ENCODE measurements around the gene AKR1A1. TPM values are rescaled to one million over a fixed set of nuclear protein-coding genes. Genes with fewer than 3 reads are reported as not detected.
"Not testable (repeated sequence)": the region's sequence is repeated elsewhere in the genome, so short reads cannot be mapped to it uniquely, and the experiment has no call there.

Gene AKR1A1
- total RNA-seq, 1 donor from 2014 or later = 154 TPM

GRCh38 chr1:45516036-45516435 is 34.6 kb upstream of the AKR1A1 start:
- H3K27me3 Mint-ChIP-seq (ENCODE audit: low read depth) = no peaks in the 10 kb centered on the region
- no peak overlapping the region for H3K4me3 Mint-ChIP-seq (ENCODE audit: unreplicated experiment)
- no peak for TF ChIP-seq CTCF (IDR thresholded peaks at IDR 0.05)
- no peak for DNase-seq (ENCODE audit: low spot score)
- H3K27ac Mint-ChIP-seq (ENCODE audit: unreplicated experiment) = peak overlapping the region; percentile 28
- peaks cover 38% of the 10 kb centered on the region for H3K36me3 Mint-ChIP-seq (ENCODE audit: low read depth)
- no peaks in the 10 kb centered on the region for H3K9me3 Mint-ChIP-seq (ENCODE audit: low read depth)
- peaks cover 34% of the 10 kb centered on the region for H3K4me1 Mint-ChIP-seq (ENCODE audit: low read depth)

- Mint-ChIP-seq H3K27ac (ENCODE audit: unreplicated experiment) (peak overlapping the region; percentile 28), H3K9me3 (ENCODE audit: low read depth) (no peaks in the 10 kb centered on the region), H3K4me3 (ENCODE audit: unreplicated experiment) (no peak overlapping the region), H3K36me3 (ENCODE audit: low read depth) (peaks cover 34% of the 10 kb centered on the region), H3K4me1 (ENCODE audit: low read depth) (peaks cover 34% of the 10 kb centered on the region), H3K27me3 (ENCODE audit: low read depth) (no peaks in the 10 kb centered on the region)
- TF ChIP-seq CTCF (IDR thresholded peaks at IDR 0.05) = no peak
- DNase-seq (ENCODE audit: low spot score) = no peak
These were observed 34.2 kb upstream of the AKR1A1 start for GRCh38 chr1:45516465-45516864.

DNA sequence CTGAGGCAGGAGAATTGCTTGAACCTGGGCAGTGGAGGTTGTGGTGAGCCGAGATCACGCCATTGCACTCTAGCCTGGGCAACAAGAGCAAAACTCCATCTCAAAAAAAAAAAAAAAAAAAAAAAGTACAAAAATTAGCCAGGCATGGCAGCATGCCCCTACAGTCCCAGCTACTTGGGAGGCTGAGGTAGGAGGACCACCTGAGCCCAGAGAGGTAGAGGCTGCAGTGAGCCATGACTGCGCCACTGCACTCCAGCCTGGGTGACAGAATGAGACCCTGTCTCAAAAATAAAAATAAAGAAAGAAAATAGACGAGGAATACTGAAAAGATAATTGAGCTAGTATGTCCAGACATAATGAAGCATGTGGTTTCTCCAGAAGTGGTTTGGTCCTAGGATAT is 32.3 kb upstream of the AKR1A1 start:
- not testable (repeated sequence) for H3K27me3 Mint-ChIP-seq (ENCODE audit: low read depth); DNase-seq (ENCODE audit: low spot score); H3K4me3 Mint-ChIP-seq (ENCODE audit: unreplicated experiment); H3K9me3 Mint-ChIP-seq (ENCODE audit: low read depth)
- Mint-ChIP-seq H3K27ac (ENCODE audit: unreplicated experiment) (peak overlapping the region; percentile 1), H3K4me1 (ENCODE audit: low read depth) (peaks cover 52% of the 10 kb centered on the region), H3K36me3 (ENCODE audit: low read depth) (peaks cover 30% of the 10 kb centered on the region)

- Mint-ChIP-seq H3K4me3 (ENCODE audit: unreplicated experiment) (peak overlapping the region; percentile 96), H3K36me3 (ENCODE audit: low read depth) (peaks cover 27% of the 10 kb centered on the region), H3K4me1 (ENCODE audit: low read depth) (peaks cover 53% of the 10 kb centered on the region), H3K27ac (ENCODE audit: unreplicated experiment) (peak overlapping the region; percentile 1), H3K27me3 (ENCODE audit: low read depth) (no peaks in the 10 kb centered on the region), H3K9me3 (ENCODE audit: low read depth) (no peaks in the 10 kb centered on the region)
- TF ChIP-seq CTCF (IDR thresholded peaks at IDR 0.05) = no peak
- DNase-seq (ENCODE audit: low spot score) = no peak
These were observed 31.7 kb upstream of the AKR1A1 start for GRCh38 chr1:45518910-45519309.

DNA sequence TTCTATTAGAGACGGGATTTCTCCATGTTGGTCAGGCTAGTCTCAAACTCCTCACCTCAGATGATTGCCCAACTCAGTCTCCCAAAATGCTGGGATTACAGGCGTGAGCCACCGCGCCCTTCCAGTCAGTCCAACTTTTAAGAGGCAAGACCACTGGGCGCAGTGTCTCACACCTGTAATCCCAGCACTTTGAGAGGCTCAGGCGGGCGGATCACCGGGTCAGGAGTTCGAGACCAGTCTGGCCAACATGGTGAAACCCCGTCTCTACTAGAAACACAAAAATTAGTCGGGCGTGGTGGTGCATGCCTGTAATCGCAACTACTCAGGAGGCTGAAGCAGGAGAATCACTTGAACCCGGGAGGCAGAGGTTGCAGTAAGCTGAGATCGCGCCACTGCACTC is 30.9 kb upstream of the AKR1A1 start:
- not testable (repeated sequence) for DNase-seq (ENCODE audit: low spot score); H3K27me3 Mint-ChIP-seq (ENCODE audit: low read depth); H3K27ac Mint-ChIP-seq (ENCODE audit: unreplicated experiment); H3K9me3 Mint-ChIP-seq (ENCODE audit: low read depth)
- peaks cover 19% of the 10 kb centered on the region for H3K36me3 Mint-ChIP-seq (ENCODE audit: low read depth)
- H3K4me3 Mint-ChIP-seq (ENCODE audit: unreplicated experiment) = peak overlapping the region; percentile 96
- peaks cover 53% of the 10 kb centered on the region for H3K4me1 Mint-ChIP-seq (ENCODE audit: low read depth)

GRCh38 chr1:45521413-45522323 is 29.0 kb upstream of the AKR1A1 start, which contains the start of gene PRDX1:
TSS of gene PRDX1 (minus strand) at chr1:45521884. CDS start at chr1:45519043, 2,841 bp downstream.
- peaks cover 4% of the 10 kb centered on the region for H3K36me3 Mint-ChIP-seq (ENCODE audit: low read depth)
- peak within 1 kb of the TSS; percentile 93 for H3K27ac Mint-ChIP-seq (ENCODE audit: unreplicated experiment)
- H3K4me3 Mint-ChIP-seq (ENCODE audit: unreplicated experiment) = peak within 1 kb of the TSS; percentile 96
- peak; percentile 29 for TF ChIP-seq CTCF (IDR thresholded peaks at IDR 0.05)
- no peaks in the 10 kb centered on the region for H3K27me3 Mint-ChIP-seq (ENCODE audit: low read depth)
- peak; percentile 97 for DNase-seq (ENCODE audit: low spot score)
- H3K4me1 Mint-ChIP-seq (ENCODE audit: low read depth) = peaks cover 48% of the 10 kb centered on the region
- no peaks in the 10 kb centered on the region for H3K9me3 Mint-ChIP-seq (ENCODE audit: low read depth)
